ENCODE data around the gene ELAVL4.

DNA sequence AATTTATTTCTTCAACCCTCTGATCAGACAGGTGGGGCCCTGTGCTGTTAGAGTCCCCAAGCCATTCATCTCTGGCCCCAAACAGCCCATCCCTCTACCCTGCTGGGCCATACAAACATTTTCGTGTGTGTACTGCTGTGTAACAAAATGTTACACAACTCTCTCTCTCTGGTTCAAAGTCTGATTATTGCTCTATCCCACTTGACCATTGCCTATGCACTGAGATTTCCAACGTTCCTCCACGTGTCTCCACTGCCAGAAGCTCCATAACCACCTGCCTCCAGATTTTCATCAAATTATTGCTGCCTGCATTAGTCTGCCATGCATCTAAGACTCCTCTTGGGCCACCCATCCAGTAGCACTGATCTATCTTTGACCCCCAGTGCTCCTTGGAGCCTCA, 104.8 kb downstream of the ELAVL4 start:
- TF ChIP-seq, protein P1, sequence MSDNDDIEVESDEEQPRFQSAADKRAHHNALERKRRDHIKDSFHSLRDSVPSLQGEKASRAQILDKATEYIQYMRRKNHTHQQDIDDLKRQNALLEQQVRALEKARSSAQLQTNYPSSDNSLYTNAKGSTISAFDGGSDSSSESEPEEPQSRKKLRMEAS (IDR thresholded peaks at IDR 0.05; ENCODE audit: low read depth, low read length), result no peak
- TF ChIP-seq, protein P2, sequence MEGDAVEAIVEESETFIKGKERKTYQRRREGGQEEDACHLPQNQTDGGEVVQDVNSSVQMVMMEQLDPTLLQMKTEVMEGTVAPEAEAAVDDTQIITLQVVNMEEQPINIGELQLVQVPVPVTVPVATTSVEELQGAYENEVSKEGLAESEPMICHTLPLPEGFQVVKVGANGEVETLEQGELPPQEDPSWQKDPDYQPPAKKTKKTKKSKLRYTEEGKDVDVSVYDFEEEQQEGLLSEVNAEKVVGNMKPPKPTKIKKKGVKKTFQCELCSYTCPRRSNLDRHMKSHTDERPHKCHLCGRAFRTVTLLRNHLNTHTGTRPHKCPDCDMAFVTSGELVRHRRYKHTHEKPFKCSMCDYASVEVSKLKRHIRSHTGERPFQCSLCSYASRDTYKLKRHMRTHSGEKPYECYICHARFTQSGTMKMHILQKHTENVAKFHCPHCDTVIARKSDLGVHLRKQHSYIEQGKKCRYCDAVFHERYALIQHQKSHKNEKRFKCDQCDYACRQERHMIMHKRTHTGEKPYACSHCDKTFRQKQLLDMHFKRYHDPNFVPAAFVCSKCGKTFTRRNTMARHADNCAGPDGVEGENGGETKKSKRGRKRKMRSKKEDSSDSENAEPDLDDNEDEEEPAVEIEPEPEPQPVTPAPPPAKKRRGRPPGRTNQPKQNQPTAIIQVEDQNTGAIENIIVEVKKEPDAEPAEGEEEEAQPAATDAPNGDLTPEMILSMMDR (IDR thresholded peaks at IDR 0.05; ENCODE audit: low read depth, low read length), result no peak
- no peak for TF ChIP-seq POLR2A (IDR thresholded peaks at IDR 0.05; ENCODE audit: extremely low read depth, insufficient read length)

Data from NB4 (cell line).